ENCODE data around the gene MYH14. TPM values are rescaled to one million over a fixed set of nuclear protein-coding genes. Genes with fewer than 3 reads are reported as not detected.

Gene MYH14
- total RNA-seq, 2 experiments from 2014 or later: not detected

GRCh38 chr19:50331221-50331993 lies 128.0 kb downstream of the MYH14 start:
- peak overlapping the region; percentile 68 for H3K4me3 ChIP-seq (ENCODE audit: low read depth, low read length, poor library complexity, severe bottlenecking)
- no peak for TF ChIP-seq EZH2phosphoT487 (IDR thresholded peaks at IDR 0.05; ENCODE audit: borderline replicate concordance, low read depth, low read length)
- TF ChIP-seq, protein P1, sequence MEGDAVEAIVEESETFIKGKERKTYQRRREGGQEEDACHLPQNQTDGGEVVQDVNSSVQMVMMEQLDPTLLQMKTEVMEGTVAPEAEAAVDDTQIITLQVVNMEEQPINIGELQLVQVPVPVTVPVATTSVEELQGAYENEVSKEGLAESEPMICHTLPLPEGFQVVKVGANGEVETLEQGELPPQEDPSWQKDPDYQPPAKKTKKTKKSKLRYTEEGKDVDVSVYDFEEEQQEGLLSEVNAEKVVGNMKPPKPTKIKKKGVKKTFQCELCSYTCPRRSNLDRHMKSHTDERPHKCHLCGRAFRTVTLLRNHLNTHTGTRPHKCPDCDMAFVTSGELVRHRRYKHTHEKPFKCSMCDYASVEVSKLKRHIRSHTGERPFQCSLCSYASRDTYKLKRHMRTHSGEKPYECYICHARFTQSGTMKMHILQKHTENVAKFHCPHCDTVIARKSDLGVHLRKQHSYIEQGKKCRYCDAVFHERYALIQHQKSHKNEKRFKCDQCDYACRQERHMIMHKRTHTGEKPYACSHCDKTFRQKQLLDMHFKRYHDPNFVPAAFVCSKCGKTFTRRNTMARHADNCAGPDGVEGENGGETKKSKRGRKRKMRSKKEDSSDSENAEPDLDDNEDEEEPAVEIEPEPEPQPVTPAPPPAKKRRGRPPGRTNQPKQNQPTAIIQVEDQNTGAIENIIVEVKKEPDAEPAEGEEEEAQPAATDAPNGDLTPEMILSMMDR (conservative IDR thresholded peaks at IDR 0.05; ENCODE audit: low read length): no peak
- H3K4me2 ChIP-seq (ENCODE audit: low read length): peak overlapping the region; percentile 95
- peak overlapping the region; percentile 79 for H3K27ac ChIP-seq (ENCODE audit: low read depth, low read length, poor library complexity, severe bottlenecking)
- CTCF ChIA-PET (ENCODE audit: unreplicated experiment): no interaction called here
- peaks cover 60% of the 10 kb centered on the region for H3K4me1 ChIP-seq (ENCODE audit: insufficient read depth, low read length, poor library complexity, severe bottlenecking)
- H3K79me2 ChIP-seq (ENCODE audit: insufficient read depth, low read depth, low read length): peaks cover 33% of the 10 kb centered on the region
- no TSS peak for BruUV-seq (replicated peaks)
- no peak for DNase-seq (ENCODE audit: low spot score)
- POLR2A ChIA-PET: interaction anchor here (0.6 kb wide), 1 partner anchor 1002 kb away, joined by 3 read pairs; no protein-coding TSS in a partner anchor
- H2AFZ ChIP-seq (ENCODE audit: low read length): no peak overlapping the region
- intact Hi-C loops (cut with micrococcal nuclease; ENCODE audit: unreplicated experiment): loop anchor here (2.0 kb wide), 1 partner anchor 13 kb away; no protein-coding TSS in a partner anchor
- H3K9me3 ChIP-seq (ENCODE audit: low read length): no peaks in the 10 kb centered on the region
- H3K36me3 ChIP-seq (ENCODE audit: insufficient read depth, low read length): peaks cover 43% of the 10 kb centered on the region
- H4K20me1 ChIP-seq (ENCODE audit: insufficient read depth, low read length): peaks cover 7% of the 10 kb centered on the region; the same call in 1 of the 2 replicates
- H3K9me2 ChIP-seq (ENCODE audit: insufficient read depth, low read length): no peaks in the 10 kb centered on the region

DNA sequence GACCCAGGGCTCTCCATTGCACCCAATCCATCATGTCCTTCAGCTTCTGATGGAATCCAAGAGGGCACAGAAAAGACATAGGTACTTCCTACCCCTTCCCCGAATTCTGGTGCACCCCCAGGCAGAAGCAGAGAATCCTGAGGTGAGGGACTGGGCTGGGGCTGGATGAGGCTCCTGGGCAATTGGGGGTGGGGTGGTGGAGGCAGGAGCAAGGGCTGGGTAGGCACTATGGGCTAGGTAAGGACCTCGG lies 128.5 kb downstream of the MYH14 start:
- Histone ChIP-seq H3K4me3 (ENCODE audit: low read depth, low read length, poor library complexity, severe bottlenecking) (peak overlapping the region; percentile 68), H3K4me1 (ENCODE audit: insufficient read depth, low read length, poor library complexity, severe bottlenecking) (peaks cover 60% of the 10 kb centered on the region), H3K4me2 (ENCODE audit: low read length) (peak overlapping the region; percentile 95), H3K9me2 (ENCODE audit: insufficient read depth, low read length) (no peaks in the 10 kb centered on the region), H3K9me3 (ENCODE audit: low read length) (no peaks in the 10 kb centered on the region), H3K36me3 (ENCODE audit: insufficient read depth, low read length) (peaks cover 48% of the 10 kb centered on the region), H3K27ac (ENCODE audit: low read depth, low read length, poor library complexity, severe bottlenecking) (peak overlapping the region; percentile 79), H3K79me2 (ENCODE audit: insufficient read depth, low read depth, low read length) (peaks cover 28% of the 10 kb centered on the region), H4K20me1 (ENCODE audit: insufficient read depth, low read length) (peaks cover 2% of the 10 kb centered on the region; the same call in 1 of the 2 replicates), H2AFZ (ENCODE audit: low read length) (no peak overlapping the region)
- no peak for TF ChIP-seq EZH2phosphoT487 (IDR thresholded peaks at IDR 0.05; ENCODE audit: borderline replicate concordance, low read depth, low read length)
- TF ChIP-seq, protein P1 (conservative IDR thresholded peaks at IDR 0.05; ENCODE audit: low read length): no peak
- intact Hi-C loops (cut with micrococcal nuclease; ENCODE audit: unreplicated experiment): loop anchor here (2.0 kb wide), 1 partner anchor 13 kb away; no protein-coding TSS in a partner anchor
- ChIA-PET POLR2A (no interaction called here), CTCF (ENCODE audit: unreplicated experiment) (no interaction called here)
- DNase-seq (ENCODE audit: low spot score): no peak
- BruUV-seq (replicated peaks): no TSS peak
